IMR-90 (cell line): Measurements from ENCODE around the gene TRAF1. TPM values are rescaled to one million over a fixed set of nuclear protein-coding genes. Genes with fewer than 3 reads are reported as not detected.

Experiments
- ATAC-seq: fragments of 200-7000 bp; cut with Tn5 transposase; 2 replicates; pipeline ENCODE4 v1.9.1; 2020; ENCODE audit warnings: low read depth, mild to moderate bottlenecking, moderate library complexity
- BruUV-seq: library from RNA; stranded (reverse); fragments of 400-500 nt; replicated peaks from 2 replicates; lab custom pipeline; 2021; lab: Mats Ljungman, UMichigan
- CTCF ChIA-PET: fragments of 300-600 bp; formaldehyde crosslinking; extraction: SDS; loops from one replicate; lab custom pipeline; 2021; ENCODE audit warnings: antibody characterized with exemption; lab: Yijun Ruan, JAX
- POLR2A ChIA-PET: fragments of 300-600 bp; sonication (Branson Sonifier 250); formaldehyde crosslinking; loops from one replicate; lab custom pipeline; 2022; ENCODE audit warnings: antibody characterized with exemption; ENCODE audit not compliant: unreplicated experiment; lab: Charles Lee
- DNase-seq: peaks from one replicate; pipeline ENCODE4 v3.0.0; 2013
- H2AFZ ChIP-seq: replicated peaks from 2 replicates; pipeline ENCODE3; 2013; ENCODE audit warnings: low read length, mild to moderate bottlenecking; ENCODE audit not compliant: poor library complexity
- H2AK5ac ChIP-seq: 2 replicates; pipeline ENCODE4 v1.6.1; 2013; ENCODE audit warnings: low read depth, low read length, inconsistent platforms
- H2AK9ac ChIP-seq: replicated peaks from 2 replicates; pipeline ENCODE3; 2013; ENCODE audit warnings: mild to moderate bottlenecking, low read depth, low read length, moderate library complexity; ENCODE audit not compliant: poor library complexity
- H2BK120ac ChIP-seq: 2 replicates; pipeline ENCODE4 v1.6.1; 2013; ENCODE audit warnings: low read depth, low read length, inconsistent platforms
- H2BK15ac ChIP-seq: 3 replicates; pipeline ENCODE4 v1.6.1; 2013; ENCODE audit warnings: low read depth, low read length, inconsistent platforms
- H2BK20ac ChIP-seq: 2 replicates; pipeline ENCODE4 v1.6.1; 2013; ENCODE audit warnings: low read depth, mild to moderate bottlenecking, inconsistent platforms, low read length, moderate library complexity
- H2BK5ac ChIP-seq: 2 replicates; pipeline ENCODE4 v1.6.1; 2013; ENCODE audit warnings: mild to moderate bottlenecking, low read depth, low read length, inconsistent platforms; ENCODE audit not compliant: poor library complexity, severe bottlenecking
- H3K14ac ChIP-seq: replicated peaks from 2 replicates; pipeline ENCODE4 v1.6.1; 2013; ENCODE audit warnings: low read depth, low read length, inconsistent platforms
- H3K18ac ChIP-seq: 2 replicates; pipeline ENCODE4 v1.6.1; 2013; ENCODE audit warnings: low read depth, low read length, control low read depth
- H3K23ac ChIP-seq: 2 replicates; pipeline ENCODE4 v1.6.1; 2013; ENCODE audit warnings: low read depth, low read length, inconsistent platforms
- H3K27ac ChIP-seq: 2 replicates; pipeline ENCODE4 v1.5.1; 2013; ENCODE audit warnings: mild to moderate bottlenecking, control low read depth, low read length; ENCODE audit not compliant: insufficient read depth
- H3K27me3 ChIP-seq: 2 replicates; pipeline ENCODE4 v1.6.1; 2013; ENCODE audit warnings: low read length; ENCODE audit not compliant: control insufficient read depth, insufficient read depth
- H3K36me3 ChIP-seq: 2 replicates; pipeline ENCODE4 v1.6.1; 2013; ENCODE audit warnings: low read length, mixed read lengths; ENCODE audit not compliant: control insufficient read depth, insufficient read depth
- H3K4ac ChIP-seq: 2 replicates; pipeline ENCODE4 v1.6.1; 2013; ENCODE audit warnings: low read depth, low read length, inconsistent platforms
- H3K4me1 ChIP-seq: 2 replicates; pipeline ENCODE4 v1.6.1; 2013; ENCODE audit warnings: low read length, mixed read lengths; ENCODE audit not compliant: control insufficient read depth, insufficient read depth
- H3K4me2 ChIP-seq: 2 replicates; pipeline ENCODE4 v1.6.1; 2013; ENCODE audit warnings: low read depth, mild to moderate bottlenecking, control low read depth, low read length, moderate library complexity
- H3K4me3 ChIP-seq: 2 replicates; pipeline ENCODE4 v1.5.1; 2013; ENCODE audit warnings: low read depth, mild to moderate bottlenecking, control low read depth, low read length, moderate library complexity; ENCODE audit not compliant: insufficient read depth
- H3K56ac ChIP-seq: 2 replicates; pipeline ENCODE4 v1.6.1; 2013; ENCODE audit warnings: low read length, inconsistent platforms; ENCODE audit not compliant: insufficient read depth; ENCODE audit errors: extremely low read depth
- H3K79me1 ChIP-seq, 2 experiments: 2 replicates each; pipeline ENCODE4 v1.6.1; 2013; ENCODE audit warnings: low read length in 2 of 2, inconsistent platforms in 1 of 2, low read depth in 1 of 2
- H3K9ac ChIP-seq: 2 replicates; pipeline ENCODE4 v1.6.1; 2013; ENCODE audit warnings: low read depth, low read length, control low read depth
- H3K9me1 ChIP-seq: 2 replicates; pipeline ENCODE4 v1.6.1; 2013; ENCODE audit warnings: low read length, inconsistent platforms; ENCODE audit not compliant: insufficient read depth
- H3K9me3 ChIP-seq: 2 replicates; pipeline ENCODE4 v1.6.1; 2013; ENCODE audit warnings: low read length; ENCODE audit not compliant: control insufficient read depth, insufficient read depth
- H4K20me1 ChIP-seq: 2 replicates; pipeline ENCODE4 v1.6.1; 2013; ENCODE audit warnings: low read length, inconsistent platforms; ENCODE audit not compliant: insufficient read depth
- H4K5ac ChIP-seq: 2 replicates; pipeline ENCODE4 v1.6.1; 2013; ENCODE audit warnings: mild to moderate bottlenecking, low read depth, low read length, control low read depth
- H4K8ac ChIP-seq, 2 experiments: 2 replicates each; pipeline ENCODE4 v1.6.1; 2013; ENCODE audit warnings: low read depth in 2 of 2, low read length in 2 of 2, control low read depth in 1 of 2, inconsistent platforms in 1 of 2
- H4K91ac ChIP-seq: 2 replicates; pipeline ENCODE4 v1.6.1; 2013; ENCODE audit warnings: low read depth, low read length, inconsistent platforms; ENCODE audit not compliant: insufficient read depth
- BHLHE40 ChIP-seq: fragments of 150-350 bp; IDR thresholded peaks from 2 replicates; pipeline ENCODE4 v1.6.1; 2016; ENCODE audit warnings: mild to moderate bottlenecking, low read depth, low read length
- CEBPB ChIP-seq: IDR thresholded peaks from 2 replicates; pipeline ENCODE4 v1.6.1; 2012; ENCODE audit warnings: low read depth, low read length, improper control_type of control experiment
- CHD1 ChIP-seq: IDR thresholded peaks from 2 replicates; pipeline ENCODE4 v1.6.1; 2012; ENCODE audit warnings: low read depth, low read length, improper control_type of control experiment
- FOS ChIP-seq: fragments of 150-350 bp; IDR thresholded peaks from 2 replicates; pipeline ENCODE4 v1.6.1; 2016; ENCODE audit warnings: low read depth, low read length
- MAFK ChIP-seq: IDR thresholded peaks from 2 replicates; pipeline ENCODE4 v1.6.1; 2012; ENCODE audit warnings: low read depth, low read length, improper control_type of control experiment
- MAZ ChIP-seq: IDR thresholded peaks from 2 replicates; pipeline ENCODE4 v1.6.1; 2012; ENCODE audit warnings: low read depth, mild to moderate bottlenecking, low read length, improper control_type of control experiment, moderate library complexity, borderline replicate concordance
- MXI1 ChIP-seq: IDR thresholded peaks from 2 replicates; pipeline ENCODE4 v1.6.1; 2012; ENCODE audit warnings: low read depth, mild to moderate bottlenecking, low read length, moderate library complexity, borderline replicate concordance
- NFE2L2 ChIP-seq: fragments of 150-350 bp; IDR thresholded peaks from 2 replicates; pipeline ENCODE4 v1.6.1; 2016; ENCODE audit warnings: low read depth, mild to moderate bottlenecking, low read length
- POLR2A ChIP-seq: IDR thresholded peaks from 2 replicates; pipeline ENCODE4 v1.6.1; 2012; ENCODE audit warnings: mild to moderate bottlenecking, low read depth, low read length
- RAD21 ChIP-seq: IDR thresholded peaks from 2 replicates; pipeline ENCODE4 v1.6.1; 2012; ENCODE audit warnings: low read length, improper control_type of control experiment
- RCOR1 ChIP-seq: IDR thresholded peaks from 2 replicates; pipeline ENCODE4 v1.6.1; 2012; ENCODE audit warnings: mild to moderate bottlenecking, low read length, improper control_type of control experiment; ENCODE audit not compliant: insufficient replicate concordance
- RFX5 ChIP-seq: IDR thresholded peaks from 2 replicates; pipeline ENCODE4 v1.8.0; 2012; ENCODE audit warnings: low read depth, mild to moderate bottlenecking, low read length, moderate library complexity
- SMC3 ChIP-seq: fragments of 150-350 bp; IDR thresholded peaks from 2 replicates; pipeline ENCODE4 v1.6.1; 2016; ENCODE audit warnings: low read depth, mild to moderate bottlenecking, antibody characterized with exemption, low read length, moderate library complexity
- WGBS, 2 experiments: methylation state at CpG; one replicate each; pipeline versions ENCODE4 v1.1.5 to v1.1.7; 2013; ENCODE audit warnings: missing lambda C conversion rate in 2 of 2; ENCODE audit not compliant: insufficient read length in 1 of 2; ENCODE audit errors: extremely low coverage in 2 of 2; 5-methylcytosine and 5-hydroxymethylcytosine counted together
- dilution Hi-C: fragments of 300-500 bp; cut with HindIII; formaldehyde crosslinking; loops from one replicate; pipeline ENCODE4 v1.14.3; 2018; ENCODE audit warnings: low sequenced_read_pairs; ENCODE audit not compliant: unreplicated experiment
- in situ Hi-C: fragments of 300-500 bp; cut with MboI; formaldehyde crosslinking; loops from 3 replicates; pipeline ENCODE4 v1.14.3; 2019; ENCODE audit warnings: low sequenced_read_pairs, inconsistent platforms, mixed read lengths
- intact Hi-C: fragments of 100-400 bp; cut with micrococcal nuclease; formaldehyde crosslinking; loops from 2 replicates; pipeline ENCODE4 v1.10.0; 2022
- polyA plus RNA-seq, 3 experiments: library from polyadenylated mRNA; depleted of rRNA; stranded (reverse); fragments of >200 nt; gene quantifications; 2 replicates each; pipeline ENCODE4 v1.2.3, GENCODE V29; 2012; ENCODE audit warnings: low replicate concordance in 1 of 3
- total RNA-seq: library from RNA; depleted of rRNA; stranded (reverse); fragments of >200 nt; gene quantifications from 2 replicates; pipeline ENCODE4 v1.2.3, GENCODE V29; 2012
- TF ChIP-seq, protein P1 (sequence below): fragments of 150-350 bp; IDR thresholded peaks from 2 replicates; pipeline ENCODE4 v1.6.1; 2016; ENCODE audit warnings: low read depth, mild to moderate bottlenecking, low read length, moderate library complexity, borderline replicate concordance
- TF ChIP-seq, protein P2 (sequence below): conservative IDR thresholded peaks from 2 replicates; pipeline ENCODE4 v1.5.1; 2012; ENCODE audit warnings: mild to moderate bottlenecking, low read depth, low read length, improper control_type of control experiment
- TF ChIP-seq, protein P3 (sequence below): fragments of 150-350 bp; IDR thresholded peaks from 2 replicates; pipeline ENCODE4 v1.6.1; 2017; ENCODE audit warnings: mild to moderate bottlenecking, antibody characterized with exemption, low read length, low read depth

Gene TRAF1
- total and polyA plus RNA-seq, 2 of the 4 experiments (the other 2 are of a cell fraction): 3.9 to 4.1 TPM

- Histone ChIP-seq H3K9ac (no peak overlapping the region; the same call in 1 of the 2 replicates), H4K8ac (no peak overlapping the region; a peak in 1 of 4 replicates), H3K4me1 (peaks cover 37% of the 10 kb centered on the region), H3K56ac (no peak overlapping the region), H2AK9ac (peak overlapping the region; percentile 42), H3K18ac (no peak overlapping the region; the same call in 1 of the 2 replicates), H3K4ac (peak overlapping the region; percentile 28; the same call in 1 of the 2 replicates), H2BK5ac (no peak overlapping the region), H2AFZ (no peak overlapping the region), H4K5ac (0 out of 2 replicates have a peak overlapping the region, but pooled peaks have one; percentile 4), H3K9me3 (no peaks in the 10 kb centered on the region), H4K91ac (peak overlapping the region; percentile 18; the same call in 1 of the 2 replicates), H3K23ac (no peak overlapping the region), H3K9me1 (peaks cover 16% of the 10 kb centered on the region), H3K4me2 (no peak overlapping the region), H2BK20ac (peak overlapping the region; percentile 69), H3K79me1 (peaks cover 0 to 15% of the 10 kb centered on the region in 2 experiments; a peak in 1 of 4 replicates), H2BK120ac (peak overlapping the region; percentile 35), H2BK15ac (no peak overlapping the region), H3K36me3 (no peaks in the 10 kb centered on the region), H3K14ac (peak overlapping the region; percentile 44; the same call in 1 of the 2 replicates), H3K27me3 (no peaks in the 10 kb centered on the region), H3K27ac (no peak overlapping the region), H4K20me1 (no peaks in the 10 kb centered on the region), H2AK5ac (peak overlapping the region; percentile 30), H3K4me3 (no peak overlapping the region)
- no peak for TF ChIP-seq NFE2L2
- no peak for TF ChIP-seq POLR2A
- no peak for TF ChIP-seq MXI1
- no peak for TF ChIP-seq MAZ
- no peak for TF ChIP-seq MAFK
- no peak for TF ChIP-seq FOS
- TF ChIP-seq, protein P1, sequence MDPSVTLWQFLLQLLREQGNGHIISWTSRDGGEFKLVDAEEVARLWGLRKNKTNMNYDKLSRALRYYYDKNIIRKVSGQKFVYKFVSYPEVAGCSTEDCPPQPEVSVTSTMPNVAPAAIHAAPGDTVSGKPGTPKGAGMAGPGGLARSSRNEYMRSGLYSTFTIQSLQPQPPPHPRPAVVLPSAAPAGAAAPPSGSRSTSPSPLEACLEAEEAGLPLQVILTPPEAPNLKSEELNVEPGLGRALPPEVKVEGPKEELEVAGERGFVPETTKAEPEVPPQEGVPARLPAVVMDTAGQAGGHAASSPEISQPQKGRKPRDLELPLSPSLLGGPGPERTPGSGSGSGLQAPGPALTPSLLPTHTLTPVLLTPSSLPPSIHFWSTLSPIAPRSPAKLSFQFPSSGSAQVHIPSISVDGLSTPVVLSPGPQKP: no peak
- no peak for TF ChIP-seq RCOR1
- TF ChIP-seq SMC3: no peak
- TF ChIP-seq, protein P2, sequence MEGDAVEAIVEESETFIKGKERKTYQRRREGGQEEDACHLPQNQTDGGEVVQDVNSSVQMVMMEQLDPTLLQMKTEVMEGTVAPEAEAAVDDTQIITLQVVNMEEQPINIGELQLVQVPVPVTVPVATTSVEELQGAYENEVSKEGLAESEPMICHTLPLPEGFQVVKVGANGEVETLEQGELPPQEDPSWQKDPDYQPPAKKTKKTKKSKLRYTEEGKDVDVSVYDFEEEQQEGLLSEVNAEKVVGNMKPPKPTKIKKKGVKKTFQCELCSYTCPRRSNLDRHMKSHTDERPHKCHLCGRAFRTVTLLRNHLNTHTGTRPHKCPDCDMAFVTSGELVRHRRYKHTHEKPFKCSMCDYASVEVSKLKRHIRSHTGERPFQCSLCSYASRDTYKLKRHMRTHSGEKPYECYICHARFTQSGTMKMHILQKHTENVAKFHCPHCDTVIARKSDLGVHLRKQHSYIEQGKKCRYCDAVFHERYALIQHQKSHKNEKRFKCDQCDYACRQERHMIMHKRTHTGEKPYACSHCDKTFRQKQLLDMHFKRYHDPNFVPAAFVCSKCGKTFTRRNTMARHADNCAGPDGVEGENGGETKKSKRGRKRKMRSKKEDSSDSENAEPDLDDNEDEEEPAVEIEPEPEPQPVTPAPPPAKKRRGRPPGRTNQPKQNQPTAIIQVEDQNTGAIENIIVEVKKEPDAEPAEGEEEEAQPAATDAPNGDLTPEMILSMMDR: no peak
- no peak for TF ChIP-seq BHLHE40
- no peak for TF ChIP-seq CEBPB
- no peak for TF ChIP-seq RFX5
- no peak for TF ChIP-seq RAD21
- TF ChIP-seq, protein P3, sequence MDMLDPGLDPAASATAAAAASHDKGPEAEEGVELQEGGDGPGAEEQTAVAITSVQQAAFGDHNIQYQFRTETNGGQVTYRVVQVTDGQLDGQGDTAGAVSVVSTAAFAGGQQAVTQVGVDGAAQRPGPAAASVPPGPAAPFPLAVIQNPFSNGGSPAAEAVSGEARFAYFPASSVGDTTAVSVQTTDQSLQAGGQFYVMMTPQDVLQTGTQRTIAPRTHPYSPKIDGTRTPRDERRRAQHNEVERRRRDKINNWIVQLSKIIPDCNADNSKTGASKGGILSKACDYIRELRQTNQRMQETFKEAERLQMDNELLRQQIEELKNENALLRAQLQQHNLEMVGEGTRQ: no peak
- TF ChIP-seq CHD1: no peak
- WGBS, 2 experiments: no CpG with 5 or more reads among the region's 3 CpGs
- DNase-seq (no peak), ATAC-seq (no peak)
- POLR2A ChIA-PET: no interaction called here
- dilution Hi-C loops: no loop called here
- CTCF ChIA-PET: no interaction called here
- in situ Hi-C loops: no loop called here
- BruUV-seq: no TSS peak
- intact Hi-C loops: no loop called here
Measured at GRCh38 chr9:120934281-120934680, 7.7 kb upstream of the TRAF1 start.
